ENCODE measurements around the gene MAML3.
A peak's percentile ranks its signal among the peaks of the same experiment; 100 is the strongest.

MAML3 gene

GRCh38 chr4:139799615-139800014 is 354.4 kb downstream of the MAML3 start:
- DNase-seq = no peak

- DNase-seq = no peak
Measured at GRCh38 chr4:139798456-139798855, 355.5 kb downstream of the MAML3 start.

DNA sequence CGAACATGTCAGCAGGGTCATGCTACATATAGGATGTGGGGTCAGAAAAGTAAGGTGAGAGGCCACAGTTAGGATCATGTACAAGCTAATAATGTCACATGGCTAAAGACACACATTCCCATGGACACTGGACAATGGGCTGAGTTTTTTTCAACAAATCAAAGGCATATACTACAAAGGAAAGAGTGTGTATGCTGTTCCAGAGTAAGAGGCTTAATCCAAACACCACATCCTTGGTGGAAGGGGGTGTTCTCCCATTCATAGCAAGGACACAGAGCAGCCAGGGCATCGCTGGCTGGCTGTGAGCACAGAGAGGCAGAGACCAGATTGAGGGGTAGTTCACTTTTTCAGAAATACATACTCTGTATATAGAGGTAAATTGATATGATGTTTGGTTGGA is 356.7 kb downstream of the MAML3 start:
- no peak for DNase-seq

GRCh38 chr4:139795527-139796314 is 358.3 kb downstream of the MAML3 start:
- no peak for DNase-seq

DNA sequence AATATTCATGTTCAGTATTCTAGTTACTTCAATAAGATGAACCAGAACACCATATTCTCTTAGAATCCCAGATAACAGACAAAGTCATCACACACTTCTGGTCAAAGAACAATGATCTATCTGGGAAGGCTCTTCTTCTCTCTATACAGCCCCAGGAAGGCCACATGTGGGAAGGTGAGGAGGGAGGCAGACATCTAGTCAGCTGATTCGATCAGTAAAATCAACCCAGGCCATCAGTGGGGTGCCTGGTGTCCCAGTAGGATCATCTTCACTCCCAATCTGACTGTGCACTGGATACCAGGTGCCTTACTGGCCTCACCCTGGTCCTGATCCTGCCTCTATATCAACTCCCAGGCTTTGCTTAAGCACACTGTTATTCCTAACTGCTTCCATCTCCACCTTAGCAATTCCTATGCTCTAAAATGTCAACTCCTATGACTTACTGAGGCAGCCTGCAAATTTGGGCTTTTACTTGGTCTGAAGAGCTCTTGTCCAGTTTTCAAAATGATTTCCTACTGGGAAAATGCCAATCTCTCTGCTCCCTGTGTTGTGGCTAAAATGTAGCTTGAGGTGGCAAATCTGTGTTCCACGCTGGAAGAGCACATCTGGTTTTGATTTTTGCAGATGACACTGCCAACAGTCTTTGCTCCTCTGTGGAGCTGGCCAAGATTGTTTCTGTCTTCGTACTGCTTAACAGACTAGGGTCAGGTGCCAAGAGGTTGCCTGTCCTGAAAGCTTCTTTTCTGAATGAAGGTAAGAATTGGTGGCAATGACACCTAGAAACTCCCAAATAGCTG is 359.6 kb downstream of the MAML3 start:
- no peak for DNase-seq

- DNase-seq = no peak
Measured at GRCh38 chr4:139791681-139792080, 362.3 kb downstream of the MAML3 start.

GRCh38 chr4:139790291-139790690 is 363.7 kb downstream of the MAML3 start:
- no peak for DNase-seq

DNA sequence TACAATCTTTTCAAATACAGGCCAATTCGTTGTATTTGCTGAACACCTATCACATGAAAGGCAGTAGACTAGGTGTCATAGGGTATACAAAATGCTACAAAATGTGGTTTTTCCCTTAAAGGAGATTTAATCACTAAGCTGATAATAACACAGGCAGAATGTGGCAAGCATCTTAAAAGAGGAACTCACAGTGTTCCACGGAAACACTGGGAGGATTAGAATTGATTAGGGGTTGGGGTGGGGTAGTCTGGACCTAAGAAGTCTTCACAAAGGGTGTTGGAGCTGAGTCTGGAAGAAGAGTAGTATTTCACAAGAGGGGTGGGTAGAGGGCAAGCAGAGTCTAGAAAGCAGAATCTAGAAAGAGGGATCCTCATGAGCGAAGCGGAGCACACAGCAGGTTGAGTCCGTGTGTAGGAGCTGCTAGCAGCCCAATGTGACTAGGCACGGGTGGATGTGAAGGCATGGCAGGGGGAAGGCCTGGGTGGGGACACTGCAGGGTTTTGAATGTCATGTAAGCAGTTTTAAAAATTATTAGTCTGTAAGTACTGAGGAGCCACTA is 364.8 kb downstream of the MAML3 start:
- no peak for DNase-seq

DNA sequence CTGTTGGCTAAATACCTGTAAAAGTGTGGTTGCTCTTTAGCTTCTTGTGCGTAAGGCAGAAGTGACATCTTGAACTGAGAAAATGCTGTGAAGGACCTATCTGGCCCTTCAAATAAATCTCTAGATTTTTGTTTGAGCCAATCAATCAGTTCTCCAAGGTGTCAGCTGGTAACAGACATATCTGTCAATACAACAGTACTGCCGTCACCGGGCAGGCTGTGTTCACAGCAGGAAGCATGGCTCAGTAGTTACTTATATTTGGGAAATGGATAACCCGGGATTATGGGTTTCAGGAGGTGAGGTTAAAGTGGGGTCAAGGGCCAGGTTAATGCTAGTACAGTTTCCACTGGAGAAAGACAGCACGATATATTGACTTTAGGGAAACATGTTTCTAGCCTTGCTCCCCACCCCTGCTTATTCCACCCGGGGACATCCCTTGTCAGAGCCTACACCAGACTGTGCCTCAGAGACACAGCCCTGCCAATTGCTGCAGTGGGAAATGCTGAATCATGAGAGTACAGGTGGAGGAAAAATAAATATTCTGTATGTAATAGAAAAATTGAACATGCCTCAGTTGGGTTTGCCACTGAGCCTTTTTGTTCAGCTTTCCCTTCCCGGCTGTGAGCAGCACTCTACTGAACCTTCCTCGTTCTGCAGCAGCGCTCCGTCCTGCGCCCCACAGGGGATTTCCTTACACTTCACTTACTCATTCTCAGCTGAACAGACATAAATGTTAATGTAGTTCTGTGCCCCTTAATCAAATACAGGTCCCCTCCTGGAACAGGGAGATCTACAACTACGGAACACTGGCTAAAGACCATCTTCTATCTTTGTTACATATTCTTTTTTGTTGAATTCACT is 367.3 kb downstream of the MAML3 start:
- DNase-seq = no peak

- peak; percentile 51 for DNase-seq
Measured at GRCh38 chr4:139785356-139785755, 368.6 kb downstream of the MAML3 start.

GRCh38 chr4:139783741-139784484 is 370.1 kb downstream of the MAML3 start:
- DNase-seq = peak; percentile 38

DNA sequence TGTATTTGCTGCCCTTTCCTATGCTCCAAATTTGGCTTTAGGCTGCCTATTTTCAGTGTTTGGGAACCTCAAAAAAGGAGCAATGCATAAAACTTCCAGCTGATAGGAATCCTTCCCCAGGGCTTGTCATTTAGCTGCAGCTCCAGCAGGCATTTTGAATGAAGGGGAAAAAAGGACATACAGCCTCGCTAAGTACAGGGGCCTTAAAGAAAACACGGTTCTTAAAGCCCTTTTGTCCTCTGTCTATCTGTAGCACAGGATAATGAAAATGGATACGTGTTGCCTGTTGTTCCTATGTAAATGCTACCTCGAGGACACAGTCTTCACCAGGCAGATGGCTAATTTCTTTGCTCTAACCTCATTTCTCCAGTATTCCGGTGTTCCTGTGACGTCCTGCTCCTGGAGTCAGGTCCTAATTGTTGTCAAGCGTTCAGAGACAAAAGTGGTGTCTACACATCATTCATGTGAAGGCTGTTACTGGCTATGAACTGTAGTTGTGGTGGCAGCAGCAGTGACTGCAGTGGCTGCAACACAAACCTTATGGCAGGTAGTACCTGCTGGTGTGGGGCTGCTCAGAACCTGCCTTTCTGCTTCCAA is 371.0 kb downstream of the MAML3 start:
- DNase-seq = no peak

- DNase-seq = no peak
Measured at GRCh38 chr4:139781066-139781465, 372.9 kb downstream of the MAML3 start.

DNA sequence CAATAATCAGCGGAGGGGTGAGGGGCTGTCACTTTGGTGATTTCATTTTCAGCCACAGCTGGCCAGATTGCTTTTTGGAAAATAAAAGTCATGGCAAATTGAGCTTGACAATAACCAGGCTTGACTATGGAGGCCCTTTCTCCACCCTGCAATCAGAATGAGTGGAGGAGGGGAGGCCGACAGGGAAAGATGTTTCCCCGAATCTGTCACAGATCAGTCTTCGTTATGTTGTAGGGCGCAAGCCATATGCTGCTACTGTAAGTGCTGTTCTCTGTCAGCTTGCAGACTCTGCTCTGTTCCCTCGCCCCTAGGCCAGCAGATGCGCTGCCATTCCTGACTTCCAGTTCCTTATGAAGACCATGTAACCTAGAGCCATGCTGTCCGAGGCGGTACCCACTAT is 374.3 kb downstream of the MAML3 start:
- no peak for DNase-seq

GRCh38 chr4:139777757-139778156 is 376.2 kb downstream of the MAML3 start:
- DNase-seq = no peak

- DNase-seq = no peak
Measured at GRCh38 chr4:139776235-139776634, 377.7 kb downstream of the MAML3 start.

- DNase-seq = no peak
Measured at GRCh38 chr4:139774759-139775487, 379.1 kb downstream of the MAML3 start.

GRCh38 chr4:139773560-139774318 is 380.2 kb downstream of the MAML3 start:
- DNase-seq = no peak

GRCh38 chr4:139770361-139770760 is 383.6 kb downstream of the MAML3 start:
- no peak for DNase-seq

DNA sequence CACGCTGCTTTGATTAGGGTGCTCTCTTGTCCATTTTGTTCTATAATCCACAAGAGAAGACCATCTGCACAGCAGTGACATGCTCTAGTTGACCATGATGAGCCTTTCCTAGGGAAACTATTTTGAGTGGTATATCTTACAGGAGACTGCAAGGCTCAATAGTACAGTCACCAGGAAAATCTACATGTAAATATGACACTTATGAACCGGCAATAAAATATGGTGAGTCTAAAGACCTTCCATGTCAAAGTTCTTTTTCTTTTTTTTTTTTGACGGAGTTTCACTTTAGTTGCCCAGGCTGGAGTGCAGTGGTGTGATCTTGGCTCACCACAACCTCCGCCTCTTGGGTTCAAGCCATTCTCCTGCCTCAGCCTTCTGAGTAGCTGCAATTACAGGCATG is 384.6 kb downstream of the MAML3 start:
- no peak for DNase-seq
